CD14-positive monocyte (primary cell): ENCODE data around the gene KIAA0513. TPM values are rescaled to one million over a fixed set of nuclear protein-coding genes. Genes with fewer than 3 reads are reported as not detected.
A peak's percentile ranks its signal among the peaks of the same experiment; 100 is the strongest.

ENCODE experiments used
- DNase-seq, 3 donors: peaks; one replicate each; pipeline ENCODE4 v3.0.0-alpha.2; 2011 to 2022
- H2AFZ ChIP-seq: 2 replicates; pipeline ENCODE4 v1.6.0; 2012; ENCODE audit warnings: mild to moderate bottlenecking, low read depth, low read length, inconsistent platforms; ENCODE audit not compliant: insufficient read depth, poor library complexity, severe bottlenecking
- H3K27ac ChIP-seq, 2 donors: 1 replicate in 1 of 2; 2 replicates in 1 of 2; pipeline ENCODE4 v1.5.1; 2012 to 2013; ENCODE audit warnings: low read length in 2 of 2, control low read depth in 1 of 2, inconsistent platforms in 1 of 2, low read depth in 1 of 2, mild to moderate bottlenecking in 1 of 2
- H3K27me3 ChIP-seq, 2 donors: one replicate each; pipeline versions ENCODE4 v1.6.0 to v1.6.1; 2011 to 2013; ENCODE audit warnings: low read length in 2 of 2; ENCODE audit not compliant: control insufficient read depth in 2 of 2, insufficient read depth in 2 of 2
- H3K36me3 ChIP-seq, 2 donors: replicated peaks in 1 of 2; 1 replicate in 1 of 2; 2 replicates in 1 of 2; pipeline versions ENCODE4 v1.5.1 to v1.6.1; 2012 to 2013; ENCODE audit warnings: low read length in 2 of 2, control low read depth in 1 of 2, inconsistent platforms in 1 of 2, mild to moderate bottlenecking in 1 of 2; ENCODE audit not compliant: insufficient read depth in 2 of 2, control insufficient read depth in 1 of 2
- H3K4me1 ChIP-seq, 2 donors: 1 replicate in 1 of 2; 2 replicates in 1 of 2; pipeline versions ENCODE4 v1.5.1 to v1.6.1; 2012 to 2013; ENCODE audit warnings: low read length in 2 of 2, control low read depth in 1 of 2, inconsistent platforms in 1 of 2, mild to moderate bottlenecking in 1 of 2, moderate library complexity in 1 of 2; ENCODE audit not compliant: insufficient read depth in 2 of 2, control insufficient read depth in 1 of 2
- H3K4me2 ChIP-seq: replicated peaks from 2 replicates; pipeline ENCODE3; 2012; ENCODE audit warnings: low read length, moderate library complexity, mild to moderate bottlenecking; ENCODE audit not compliant: poor library complexity, severe bottlenecking; ENCODE audit errors: extremely low read depth
- H3K4me3 ChIP-seq, 3 experiments: fragments of 200-600 bp in 1 of 3; sonication (generic) in 1 of 3; replicated peaks in 1 of 3; 1 replicate in 2 of 3; 2 replicates in 1 of 3; pipeline ENCODE4 v1.5.1; 2011 to 2013; ENCODE audit warnings: low read length in 3 of 3, mild to moderate bottlenecking in 3 of 3, control low read depth in 2 of 3, low read depth in 2 of 3, inconsistent platforms in 1 of 3, moderate library complexity in 1 of 3
- H3K79me2 ChIP-seq: 2 replicates; pipeline ENCODE4 v1.6.0; 2012; ENCODE audit warnings: mild to moderate bottlenecking, control low read depth, inconsistent platforms, low read length, moderate library complexity; ENCODE audit not compliant: insufficient read depth
- H3K9ac ChIP-seq: 2 replicates; pipeline ENCODE4 v1.6.0; 2017; ENCODE audit warnings: low read length, mild to moderate bottlenecking; ENCODE audit not compliant: insufficient read depth, poor library complexity, severe bottlenecking
- H3K9me3 ChIP-seq, 2 donors: replicated peaks in 1 of 2; 1 replicate in 1 of 2; 2 replicates in 1 of 2; pipeline versions ENCODE4 v1.5.1 to v1.6.1; 2012 to 2013; ENCODE audit warnings: low read length in 2 of 2, control low read depth in 1 of 2; ENCODE audit not compliant: control insufficient read depth in 1 of 2, insufficient read depth in 1 of 2
- H4K20me1 ChIP-seq: 2 replicates; pipeline ENCODE4 v1.6.0; 2012; ENCODE audit warnings: mild to moderate bottlenecking, low read length, control low read depth, moderate library complexity; ENCODE audit not compliant: insufficient read depth
- H3K27ac Mint-ChIP-seq, 7 donors: one replicate each; pipeline ENCODE4 v1.8.0; 2020; ENCODE audit warnings: mild to moderate bottlenecking in 7 of 7, mixed read lengths in 7 of 7, moderate library complexity in 6 of 7, inconsistent platforms in 2 of 7
- H3K27me3 Mint-ChIP-seq, 3 donors: one replicate each; pipeline ENCODE4 v1.8.0; 2021 to 2022; ENCODE audit warnings: low read depth in 3 of 3, mild to moderate bottlenecking in 3 of 3, mixed read lengths in 3 of 3, moderate library complexity in 3 of 3, inconsistent platforms in 1 of 3
- H3K36me3 Mint-ChIP-seq, 2 donors: one replicate each; pipeline ENCODE4 v1.8.0; 2020; ENCODE audit warnings: mixed read lengths in 2 of 2, inconsistent platforms in 1 of 2, mild to moderate bottlenecking in 1 of 2
- H3K4me1 Mint-ChIP-seq: one replicate; pipeline ENCODE4 v1.8.0; 2020; ENCODE audit warnings: mild to moderate bottlenecking, mixed read lengths
- H3K4me3 Mint-ChIP-seq, 2 donors: one replicate each; pipeline ENCODE4 v1.8.0; 2020; ENCODE audit warnings: mild to moderate bottlenecking in 2 of 2, mixed read lengths in 2 of 2, moderate library complexity in 1 of 2
- H3K9me3 Mint-ChIP-seq, 7 donors: one replicate each; pipeline ENCODE4 v1.8.0; 2020 to 2022; ENCODE audit warnings: mixed read lengths in 7 of 7, mild to moderate bottlenecking in 6 of 7, moderate library complexity in 6 of 7, inconsistent platforms in 2 of 7
- WGBS: methylation state at CpG from one replicate; pipeline ENCODE4 v1.1.5; 2013; ENCODE audit warnings: missing lambda C conversion rate; ENCODE audit not compliant: insufficient coverage; 5-methylcytosine and 5-hydroxymethylcytosine counted together
- intact Hi-C, 2 donors: fragments of 100-400 bp; cut with micrococcal nuclease; formaldehyde crosslinking; loops; one replicate each; pipeline versions ENCODE4 v1.15.0 to v1.15.1; 2023
- polyA plus RNA-seq, 3 donors: library from polyadenylated mRNA; depleted of rRNA in 1 of 3; unstranded in 2 of 3; stranded (reverse) in 1 of 3; fragments of 300-500 nt in 2 of 3; fragments of >200 nt in 1 of 3; fragmentation: Illumina TruSeq in 2 of 3; gene quantifications; 1 replicate in 2 of 3; 2 replicates in 1 of 3; pipeline ENCODE4 v1.2.3, GENCODE V29; 2012 to 2021
- TF ChIP-seq, protein P1 (sequence below): fragments of 200-600 bp; IDR thresholded peaks from one replicate; pipeline ENCODE4 v1.8.0; 2022; ENCODE audit warnings: antibody characterized with exemption, mild to moderate bottlenecking

The KIAA0513 gene
- polyA plus RNA-seq, 3 donors, result 21.4 to 77.5 (median 32.7) TPM

DNA sequence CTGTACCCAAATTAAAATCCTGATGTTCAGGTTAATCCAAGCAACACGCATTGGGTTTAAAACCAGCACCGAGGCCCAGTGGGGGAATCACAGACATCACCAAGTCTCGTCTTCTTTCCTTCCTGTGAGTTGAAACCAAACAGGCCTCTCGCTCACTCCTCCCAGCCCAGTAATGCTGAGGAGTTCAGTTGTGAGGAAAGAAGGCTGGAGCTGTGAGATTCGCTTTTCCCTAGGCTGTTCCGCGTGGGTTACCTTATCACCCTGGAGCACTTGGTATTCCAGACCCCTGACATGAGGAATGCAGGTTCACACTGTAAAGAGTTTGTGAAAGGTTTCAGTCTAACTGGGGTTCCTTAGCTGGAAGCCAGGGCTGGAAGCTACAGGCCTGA is 63.9 kb downstream of the KIAA0513 start:
- peak overlapping the region in 1 of 2 donors; percentile 28 for H3K27ac ChIP-seq
- Mint-ChIP-seq H3K9me3 (no peaks in the 10 kb centered on the region), H3K4me3 (no peak overlapping the region), H3K27ac (peak overlapping the region in 2 of 7 donors; percentile 36 to 38), H3K4me1 (peaks cover 34% of the 10 kb centered on the region), H3K36me3 (peaks cover 40 to 43% of the 10 kb centered on the region in 2 donors), H3K27me3 (peaks cover 2 to 7% (median 4%) of the 10 kb centered on the region in 3 donors)
- H3K4me3 ChIP-seq, result no peak overlapping the region
- H3K4me2 ChIP-seq, result no peak overlapping the region
- H3K9ac ChIP-seq, result no peak overlapping the region
- 57% methylated on average over 5 of the region's 7 CpGs for WGBS
- H4K20me1 ChIP-seq, result peaks cover 76% of the 10 kb centered on the region
- intact Hi-C loops, result no loop called here
- no peaks in the 10 kb centered on the region for H3K27me3 ChIP-seq
- no peaks in the 10 kb centered on the region for H3K9me3 ChIP-seq
- H3K36me3 ChIP-seq, result peaks cover 40 to 47% of the 10 kb centered on the region in 2 donors
- DNase-seq, result no peak
- no peak overlapping the region for H2AFZ ChIP-seq
- no peaks in the 10 kb centered on the region for H3K79me2 ChIP-seq
- peaks cover 18 to 33% of the 10 kb centered on the region in 2 donors for H3K4me1 ChIP-seq
- TF ChIP-seq, protein P1, sequence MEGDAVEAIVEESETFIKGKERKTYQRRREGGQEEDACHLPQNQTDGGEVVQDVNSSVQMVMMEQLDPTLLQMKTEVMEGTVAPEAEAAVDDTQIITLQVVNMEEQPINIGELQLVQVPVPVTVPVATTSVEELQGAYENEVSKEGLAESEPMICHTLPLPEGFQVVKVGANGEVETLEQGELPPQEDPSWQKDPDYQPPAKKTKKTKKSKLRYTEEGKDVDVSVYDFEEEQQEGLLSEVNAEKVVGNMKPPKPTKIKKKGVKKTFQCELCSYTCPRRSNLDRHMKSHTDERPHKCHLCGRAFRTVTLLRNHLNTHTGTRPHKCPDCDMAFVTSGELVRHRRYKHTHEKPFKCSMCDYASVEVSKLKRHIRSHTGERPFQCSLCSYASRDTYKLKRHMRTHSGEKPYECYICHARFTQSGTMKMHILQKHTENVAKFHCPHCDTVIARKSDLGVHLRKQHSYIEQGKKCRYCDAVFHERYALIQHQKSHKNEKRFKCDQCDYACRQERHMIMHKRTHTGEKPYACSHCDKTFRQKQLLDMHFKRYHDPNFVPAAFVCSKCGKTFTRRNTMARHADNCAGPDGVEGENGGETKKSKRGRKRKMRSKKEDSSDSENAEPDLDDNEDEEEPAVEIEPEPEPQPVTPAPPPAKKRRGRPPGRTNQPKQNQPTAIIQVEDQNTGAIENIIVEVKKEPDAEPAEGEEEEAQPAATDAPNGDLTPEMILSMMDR, result no peak

DNA sequence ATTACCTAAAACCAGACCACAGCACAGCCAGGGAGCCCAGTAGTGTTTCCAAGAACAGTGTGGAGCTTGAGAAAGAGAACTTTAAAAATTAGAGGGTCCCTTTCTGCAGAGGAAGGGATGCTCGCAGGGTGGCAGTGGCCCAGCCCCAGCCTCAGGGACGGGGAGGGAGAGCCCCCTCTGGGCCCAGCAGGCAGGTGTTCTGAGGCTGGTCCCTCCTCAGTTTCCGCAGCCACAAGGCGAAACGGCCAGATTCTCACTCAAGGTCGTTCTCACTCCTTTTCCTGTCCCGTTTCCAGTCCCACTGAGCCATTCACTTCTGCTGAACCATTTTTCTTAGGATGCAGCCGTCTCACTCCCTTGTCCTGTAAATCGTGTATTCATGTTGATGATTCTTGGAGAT is 64.7 kb downstream of the KIAA0513 start:
- peaks cover 18 to 32% of the 10 kb centered on the region in 2 donors for H3K4me1 ChIP-seq
- no peak overlapping the region for H3K27ac ChIP-seq
- no peak overlapping the region for H3K9ac ChIP-seq
- TF ChIP-seq, protein P1, result no peak
- intact Hi-C loops, result no loop called here
- H3K9me3 ChIP-seq, result no peaks in the 10 kb centered on the region
- Mint-ChIP-seq H3K9me3 (no peaks in the 10 kb centered on the region), H3K4me3 (no peak overlapping the region), H3K4me1 (peaks cover 33% of the 10 kb centered on the region), H3K27me3 (peaks cover 2 to 7% (median 4%) of the 10 kb centered on the region in 3 donors), H3K36me3 (peaks cover 34 to 35% of the 10 kb centered on the region in 2 donors), H3K27ac (no peak overlapping the region)
- WGBS, result 75% methylated on average over 6 of the region's 9 CpGs
- no peaks in the 10 kb centered on the region for H3K79me2 ChIP-seq
- no peak overlapping the region for H2AFZ ChIP-seq
- no peak for DNase-seq
- no peaks in the 10 kb centered on the region for H3K27me3 ChIP-seq
- peaks cover 33 to 39% of the 10 kb centered on the region in 2 donors for H3K36me3 ChIP-seq
- H3K4me3 ChIP-seq, result no peak overlapping the region
- peaks cover 69% of the 10 kb centered on the region for H4K20me1 ChIP-seq
- H3K4me2 ChIP-seq, result no peak overlapping the region
